PC-3 (cell line): ENCODE data around the gene BCAS3. TPM values are rescaled to one million over a fixed set of nuclear protein-coding genes. Genes with fewer than 3 reads are reported as not detected.
"Not testable (repeated sequence)": the region's sequence is repeated elsewhere in the genome, so short reads cannot be mapped to it uniquely, and the experiment has no call there.

Source experiments
- ATAC-seq: fragments of 200-7000 bp; cut with Tn5 transposase; 2 replicates; pipeline ENCODE4 v1.9.1; 2020; ENCODE audit warnings: mild to moderate bottlenecking, moderate library complexity
- BruUV-seq: library from RNA; stranded (reverse); fragments of 400-500 nt; replicated peaks from 2 replicates; lab custom pipeline; 2021; lab: Mats Ljungman, UMichigan
- CTCF ChIA-PET: fragments of 300-600 bp; sonication (Branson Sonifier 250); formaldehyde crosslinking; loops from one replicate; lab custom pipeline; 2022; ENCODE audit warnings: antibody characterized with exemption; lab: Charles Lee
- POLR2A ChIA-PET: fragments of 300-600 bp; sonication (Branson Sonifier 250); formaldehyde crosslinking; loops from one replicate; lab custom pipeline; 2022; ENCODE audit warnings: antibody characterized with exemption; ENCODE audit not compliant: unreplicated experiment; lab: Charles Lee
- DNase-seq: peaks from one replicate; pipeline ENCODE4 v3.0.0-alpha.2; 2015
- H2AFZ ChIP-seq: fragments of 300-600 bp; sonication (generic); 2 replicates; pipeline ENCODE4 v1.6.0; 2016; ENCODE audit warnings: antibody characterized with exemption, low read length
- H3F3A ChIP-seq: fragments of 300-600 bp; sonication (generic); one replicate; pipeline ENCODE4 v1.6.0; 2017; ENCODE audit warnings: antibody characterized with exemption, low read length, control low read depth, mild to moderate bottlenecking; ENCODE audit not compliant: unreplicated experiment
- H3K27ac ChIP-seq: fragments of 300-600 bp; sonication (generic); 2 replicates; pipeline ENCODE4 v1.5.1; 2016; ENCODE audit warnings: mild to moderate bottlenecking, low read length
- H3K27me3 ChIP-seq: fragments of 300-600 bp; sonication (generic); 2 replicates; pipeline ENCODE4 v1.6.1; 2016; ENCODE audit warnings: low read length, mixed read lengths
- H3K36me3 ChIP-seq: fragments of 300-600 bp; sonication (generic); 2 replicates; pipeline ENCODE4 v1.6.1; 2016; ENCODE audit warnings: low read depth, mixed run types, low read length, mixed read lengths
- H3K4me1 ChIP-seq: fragments of 300-600 bp; sonication (generic); 2 replicates; pipeline ENCODE4 v1.5.1; 2016; ENCODE audit warnings: low read length; ENCODE audit not compliant: insufficient read depth
- H3K4me2 ChIP-seq: fragments of 300-600 bp; sonication (generic); 2 replicates; pipeline ENCODE4 v1.6.0; 2016; ENCODE audit warnings: low read length
- H3K4me3 ChIP-seq: fragments of 300-600 bp; sonication (generic); 2 replicates; pipeline ENCODE4 v1.5.1; 2016; ENCODE audit warnings: mild to moderate bottlenecking, low read length, mixed read lengths
- H3K79me2 ChIP-seq: fragments of 300-600 bp; sonication (generic); 2 replicates; pipeline ENCODE4 v1.6.1; 2017; ENCODE audit warnings: low read length, mixed read lengths
- H3K9ac ChIP-seq: fragments of 300-600 bp; sonication (generic); 2 replicates; pipeline ENCODE4 v1.6.0; 2016; ENCODE audit warnings: mild to moderate bottlenecking, low read length
- H3K9me2 ChIP-seq: fragments of 300-600 bp; sonication (generic); replicated peaks from 2 replicates; pipeline ENCODE4 v1.6.1; 2016; ENCODE audit warnings: mixed run types, low read length, mixed read lengths
- H3K9me3 ChIP-seq: fragments of 300-600 bp; sonication (generic); 2 replicates; pipeline ENCODE4 v1.6.1; 2016; ENCODE audit warnings: low read length, mixed read lengths
- H4K20me1 ChIP-seq: fragments of 300-600 bp; sonication (generic); 2 replicates; pipeline ENCODE4 v1.6.1; 2016; ENCODE audit warnings: low read length, mixed read lengths
- CTCF ChIP-seq: fragments of 300-600 bp; sonication (generic); conservative IDR thresholded peaks from 2 replicates; pipeline ENCODE4 v1.5.1; 2017; ENCODE audit warnings: antibody characterized with exemption, low read depth, mild to moderate bottlenecking, low read length
- EZH2 ChIP-seq: fragments of 300-600 bp; sonication (generic); IDR thresholded peaks from one replicate; pipeline ENCODE4 v1.6.1; 2017; ENCODE audit warnings: antibody characterized with exemption, mild to moderate bottlenecking, low read length; ENCODE audit not compliant: unreplicated experiment
- EZH2phosphoT487 ChIP-seq: fragments of 300-600 bp; sonication (generic); IDR thresholded peaks from 2 replicates; pipeline ENCODE4 v1.6.1; 2018; ENCODE audit warnings: mild to moderate bottlenecking, antibody characterized with exemption, low read length, borderline replicate concordance
- intact Hi-C: fragments of 100-400 bp; cut with micrococcal nuclease; formaldehyde crosslinking; loops from 2 replicates; pipeline ENCODE4 v1.9.0; 2023
- total RNA-seq: library from RNA; depleted of rRNA; stranded (reverse); fragments of >200 nt; gene quantifications from 2 replicates; pipeline ENCODE4 v1.2.3, GENCODE V29; 2014

Gene BCAS3
- total RNA-seq, 1 experiment from 2014 or later = 25.9 TPM

DNA sequence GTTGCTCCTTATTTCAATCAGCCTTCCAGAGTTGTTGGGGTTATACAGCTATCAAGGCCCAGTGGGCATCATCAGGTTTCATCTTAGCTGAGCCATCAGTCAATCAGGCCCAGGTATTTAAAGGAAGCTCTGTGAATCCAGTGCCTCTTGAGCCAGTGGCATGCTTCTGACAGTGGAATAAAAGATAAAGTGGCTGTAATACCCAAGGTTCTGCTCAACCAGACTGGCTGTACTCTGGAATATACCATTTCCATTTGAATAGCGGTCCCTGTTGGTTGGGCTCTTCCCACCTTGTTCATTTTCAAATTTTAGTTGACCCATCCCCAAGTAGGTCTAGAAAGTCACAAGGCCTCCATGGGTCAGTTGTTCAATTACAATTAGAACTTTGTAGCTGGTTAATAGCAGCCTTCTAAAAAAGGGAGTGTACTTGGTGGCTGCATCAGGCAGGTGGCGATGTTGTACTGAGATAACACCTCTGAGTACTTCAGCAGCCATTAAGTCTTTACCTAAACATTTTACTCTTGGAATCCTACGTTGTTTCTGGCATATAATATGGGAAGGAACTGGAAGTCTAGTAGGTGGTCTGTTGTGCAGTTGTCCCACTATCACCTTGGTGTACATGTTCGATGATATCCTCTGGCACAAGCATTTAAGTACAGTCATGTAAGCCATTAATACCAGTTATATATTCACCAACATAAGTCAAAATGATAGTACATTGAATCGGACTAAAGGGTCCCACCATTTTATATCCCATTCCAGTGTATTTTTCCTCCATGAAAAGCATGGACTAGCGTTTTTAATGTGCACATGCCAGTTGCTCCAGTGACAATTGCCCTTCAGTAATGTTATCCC is 294.1 kb downstream of the BCAS3 start:
- H3F3A ChIP-seq = no peaks in the 10 kb centered on the region
- DNase-seq (peak; percentile 76), ATAC-seq (peak; percentile 97)
- H3K36me3 ChIP-seq = no peaks in the 10 kb centered on the region
- H3K79me2 ChIP-seq = no peaks in the 10 kb centered on the region
- no peak overlapping the region for H3K4me3 ChIP-seq
- ChIA-PET CTCF (interaction anchor here (0.5 to 1.9 kb wide), 15 partner anchors 8 to 603 kb away, joined by 3 to 16 read pairs (median 4); no protein-coding TSS in a partner anchor), POLR2A (interaction anchor here (0.5 kb wide), 1 partner anchor 547 kb away, joined by 3 read pairs; no protein-coding TSS in a partner anchor)
- H3K9me2 ChIP-seq = no peaks in the 10 kb centered on the region
- peak overlapping the region; percentile 53 for H2AFZ ChIP-seq
- peak overlapping the region; percentile 12; the same call in 1 of the 2 replicates for H3K4me2 ChIP-seq
- H3K4me1 ChIP-seq = no peaks in the 10 kb centered on the region
- no TSS peak for BruUV-seq
- H3K9ac ChIP-seq = no peak overlapping the region
- no peaks in the 10 kb centered on the region for H4K20me1 ChIP-seq
- no peak for TF ChIP-seq EZH2
- TF ChIP-seq CTCF = peak; percentile 97
- TF ChIP-seq EZH2phosphoT487 = no peak
- H3K9me3 ChIP-seq = no peaks in the 10 kb centered on the region
- intact Hi-C loops = loop anchor here (1.0 to 2.0 kb wide), 3 partner anchors 251 to 440 kb away; no protein-coding TSS in a partner anchor
- H3K27ac ChIP-seq = no peak overlapping the region
- H3K27me3 ChIP-seq = no peaks in the 10 kb centered on the region

DNA sequence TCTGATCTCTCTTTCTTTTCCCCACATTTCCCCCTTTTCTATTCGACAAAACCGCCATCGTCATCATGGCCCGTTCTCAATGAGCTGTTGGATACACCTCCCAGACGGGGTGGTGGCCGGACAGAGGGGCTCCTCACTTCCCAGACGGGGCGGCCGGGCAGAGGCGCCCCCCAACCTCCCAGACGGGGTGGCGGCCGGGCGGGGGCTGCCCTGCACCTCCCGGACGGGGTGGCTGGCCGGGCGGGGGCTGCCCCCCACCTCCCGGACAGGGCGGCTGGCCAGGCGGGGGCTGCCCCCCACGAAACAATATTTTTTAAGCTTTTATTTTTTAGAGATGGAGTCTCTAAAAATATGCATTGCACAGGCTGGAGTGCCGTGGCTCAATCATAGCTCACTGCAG is 299.2 kb downstream of the BCAS3 start:
- BruUV-seq, CTCF ChIA-PET, H3K9ac ChIP-seq: not testable (repeated sequence)

DNA sequence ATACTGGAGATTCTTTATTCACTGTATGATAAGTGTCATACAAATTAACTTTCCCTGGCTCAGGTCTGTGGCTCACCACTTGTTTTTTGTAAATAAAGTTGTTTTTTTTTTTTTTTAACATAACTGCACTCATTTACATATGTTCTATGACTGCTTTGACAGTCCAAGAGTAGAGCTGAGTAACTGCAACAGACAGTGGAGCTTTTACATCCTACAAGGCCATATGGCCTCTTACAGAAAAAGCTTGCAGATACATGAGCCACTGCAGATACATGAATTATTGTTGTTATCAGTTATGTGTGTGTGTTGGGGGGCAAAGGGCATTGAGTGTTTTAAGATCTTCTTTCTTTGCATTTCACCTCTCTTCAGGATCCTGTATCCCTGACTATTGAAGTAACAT is 311.7 kb downstream of the BCAS3 start:
- H3K4me3 ChIP-seq = no peak overlapping the region
- no peak for TF ChIP-seq EZH2
- TF ChIP-seq EZH2phosphoT487 = no peak
- TF ChIP-seq CTCF = no peak
- no peaks in the 10 kb centered on the region for H3K79me2 ChIP-seq
- 0 out of 2 replicates have a peak, but pooled peaks cover 7% of the 10 kb centered on the region for H3K4me1 ChIP-seq
- H4K20me1 ChIP-seq = no peaks in the 10 kb centered on the region
- H3K27me3 ChIP-seq = no peaks in the 10 kb centered on the region
- no peak overlapping the region for H2AFZ ChIP-seq
- no peak overlapping the region for H3K4me2 ChIP-seq
- no peaks in the 10 kb centered on the region for H3K9me3 ChIP-seq
- DNase-seq = no peak
- H3K36me3 ChIP-seq = no peaks in the 10 kb centered on the region
- H3F3A ChIP-seq = no peaks in the 10 kb centered on the region
- ChIA-PET CTCF (no interaction called here), POLR2A (no interaction called here)
- H3K9ac ChIP-seq = no peak overlapping the region
- H3K9me2 ChIP-seq = no peaks in the 10 kb centered on the region
- no TSS peak for BruUV-seq
- ATAC-seq = no peak
- no peak overlapping the region for H3K27ac ChIP-seq
- intact Hi-C loops = no loop called here

More for the DNA sequence above, 299.2 kb downstream of the BCAS3 start:
- H3K9me3 ChIP-seq, ATAC-seq, POLR2A ChIA-PET, intact Hi-C loops, H3K27me3 ChIP-seq, H3F3A ChIP-seq, H3K4me2 ChIP-seq, H3K4me3 ChIP-seq, H3K4me1 ChIP-seq, H3K27ac ChIP-seq, DNase-seq, H3K9me2 ChIP-seq, H2AFZ ChIP-seq, H3K79me2 ChIP-seq, H3K36me3 ChIP-seq, H4K20me1 ChIP-seq: not testable (repeated sequence)
